Neural cell (in vitro differentiated cells): ENCODE measurements around the gene VWA5B1.

ENCODE experiments used
- CTCF ChIP-seq: fragments of 450-650 bp; IDR thresholded peaks from 2 replicates; pipeline ENCODE4 v1.5.1; 2014; ENCODE audit warnings: antibody characterized with exemption, mild to moderate bottlenecking, moderate library complexity; ENCODE audit not compliant: poor library complexity, severe bottlenecking
- EP300 ChIP-seq: fragments of 450-650 bp; conservative IDR thresholded peaks from 2 replicates; pipeline ENCODE4 v1.6.1; 2014; ENCODE audit warnings: antibody characterized with exemption, mild to moderate bottlenecking, moderate library complexity; ENCODE audit not compliant: poor library complexity, severe bottlenecking
- EZH2 ChIP-seq: fragments of 200-600, 300-800 bp; shearing (Covaris generic), sonication (generic); IDR thresholded peaks from 2 replicates; pipeline ENCODE4 v1.6.1; 2014; ENCODE audit warnings: antibody characterized with exemption, low read length, borderline replicate concordance, mild to moderate bottlenecking; ENCODE audit not compliant: insufficient read depth, poor library complexity, severe bottlenecking
- MXI1 ChIP-seq: fragments of 450-650 bp; conservative IDR thresholded peaks from 2 replicates; pipeline ENCODE4 v1.6.1; 2014; ENCODE audit warnings: antibody characterized with exemption, mild to moderate bottlenecking; ENCODE audit not compliant: poor library complexity, severe bottlenecking
- RAD21 ChIP-seq: fragments of 450-650 bp; conservative IDR thresholded peaks from 2 replicates; pipeline ENCODE4 v1.6.1; 2014; ENCODE audit warnings: antibody characterized with exemption, mild to moderate bottlenecking, moderate library complexity

- TF ChIP-seq CTCF (no peak), EZH2 (no peak), EP300 (no peak), MXI1 (no peak), RAD21 (no peak)
Measured at GRCh38 chr1:20276485-20277159, 14.1 kb upstream of the VWA5B1 start.
